Right lobe of liver (tissue), 6 donors: Measurements from ENCODE around the gene PRR11. TPM values are rescaled to one million over a fixed set of nuclear protein-coding genes. Genes with fewer than 3 reads are reported as not detected.

ENCODE experiments used
- ATAC-seq, 4 donors: fragments of 200-7000 bp; cut with Tn5 transposase; one replicate each; pipeline ENCODE4 v1.9.1; 2020; ENCODE audit warnings: mild to moderate bottlenecking in 4 of 4, moderate library complexity in 4 of 4
- DNase-seq, 3 donors: peaks; one replicate each; pipeline ENCODE4 v3.0.0-alpha.2; 2020
- H3K27ac ChIP-seq, 3 donors: fragments of 200-600 bp; one replicate each; pipeline ENCODE4 v1.8.0; 2022
- H3K27me3 ChIP-seq, 2 donors: fragments of 200-600 bp; one replicate each; pipeline ENCODE4 v1.8.0; 2022
- H3K36me3 ChIP-seq, 4 donors: fragments of 200-600 bp; sonication (generic) in 1 of 4; one replicate each; pipeline versions ENCODE4 v1.5.1 to v1.8.0; 2017 to 2022; ENCODE audit warnings: control low read depth in 1 of 4
- H3K4me1 ChIP-seq, 4 donors: fragments of 200-600 bp; sonication (generic) in 1 of 4; one replicate each; pipeline versions ENCODE4 v1.5.1 to v1.8.0; 2017 to 2022; ENCODE audit warnings: control low read depth in 1 of 4
- H3K4me3 ChIP-seq, 3 donors: fragments of 200-600 bp; one replicate each; pipeline ENCODE4 v1.8.0; 2022
- H3K9me3 ChIP-seq, 4 donors: fragments of 200-600 bp; sonication (generic) in 1 of 4; one replicate each; pipeline versions ENCODE4 v1.5.1 to v1.8.0; 2017 to 2022; ENCODE audit warnings: control low read depth in 1 of 4
- CTCF ChIP-seq, 4 donors: fragments of 200-600 bp in 3 of 4; fragments of 450-650 bp in 1 of 4; IDR thresholded peaks; one replicate each; pipeline versions ENCODE4 v1.5.1 to v1.8.0; 2016 to 2022; ENCODE audit warnings: antibody characterized with exemption in 4 of 4, mild to moderate bottlenecking in 2 of 4
- POLR2A ChIP-seq: fragments of 450-650 bp; IDR thresholded peaks from one replicate; pipeline ENCODE4 v1.6.1; 2017; ENCODE audit warnings: antibody characterized with exemption, mild to moderate bottlenecking
- WGBS: methylation state at CpG from one replicate; pipeline ENCODE4 v1.1.6; 2018; ENCODE audit warnings: low coverage, low lambda C conversion rate; ENCODE audit not compliant: insufficient coverage; ENCODE audit errors: missing lambda C conversion rate; 5-methylcytosine and 5-hydroxymethylcytosine counted together
- intact Hi-C, 2 donors: fragments of 100-400 bp; cut with DNase I; formaldehyde crosslinking; loops; one replicate each; pipeline versions ENCODE4 v1.11.2 to v1.14.1; 2022
- total RNA-seq, 6 experiments: library from RNA; depleted of rRNA in 2 of 6; stranded (reverse); fragments of >200 nt in 2 of 6; fragmentation: NEBNext Ultra II Directional in 3 of 6; extraction: Animal tissue kit (Norgen Biotek cat#: 25700) in 3 of 6; gene quantifications; one replicate each; pipeline versions ENCODE4 v1.1.0 to v1.2.4, GENCODE V29; 2016 to 2023
- donor health status: DM: no; HTN: yes; CAD: no.
- donor health status: DM: no; HTN: no; CAD: no.
- donor health status: DM: no; HTN: no; CAD: no.
- donor health status: DM: no; HTN: yes; CAD: no.
- donor health status: DM: no; HTN: yes; CAD: no.

The PRR11 gene
- total RNA-seq, 6 experiments from 2014 or later, result 0.49 to 1.9 (median 0.54) TPM

- TF ChIP-seq POLR2A (no peak), CTCF (IDR thresholded peaks at IDR 0.05) (no peak)
- Histone ChIP-seq H3K27ac (no peak overlapping the region), H3K27me3 (no peaks in the 10 kb centered on the region), H3K9me3 (no peaks in the 10 kb centered on the region), H3K4me3 (no peak overlapping the region), H3K4me1 (no peaks in the 10 kb centered on the region), H3K36me3 (no peaks in the 10 kb centered on the region)
- WGBS, result 90% methylated on average over 4 of the region's 4 CpGs
- DNase-seq (no peak), ATAC-seq (no peak)
- intact Hi-C loops, result no loop called here
Observed at GRCh38 chr17:59139939-59140338, 15.6 kb upstream of the PRR11 start.

- H3K9me3 ChIP-seq, result no peaks in the 10 kb centered on the region
- DNase-seq (no peak), ATAC-seq (no peak)
- no peaks in the 10 kb centered on the region for H3K4me1 ChIP-seq
- TF ChIP-seq POLR2A (no peak), CTCF (IDR thresholded peaks at IDR 0.05) (no peak)
- H3K27me3 ChIP-seq, result no peaks in the 10 kb centered on the region
- no peak overlapping the region for H3K4me3 ChIP-seq
- no peaks in the 10 kb centered on the region for H3K36me3 ChIP-seq
- H3K27ac ChIP-seq, result no peak overlapping the region
- intact Hi-C loops, result no loop called here
- WGBS, result 100% methylated on average over 1 of the region's 1 CpG
Observed at GRCh38 chr17:59141860-59142259, 13.7 kb upstream of the PRR11 start.

GRCh38 chr17:59145571-59146096, 9.9 kb upstream of the PRR11 start:
- intact Hi-C loops, result no loop called here
- H3K4me1 ChIP-seq, result no peaks in the 10 kb centered on the region
- H3K27ac ChIP-seq, result no peak overlapping the region
- H3K9me3 ChIP-seq, result no peaks in the 10 kb centered on the region
- ATAC-seq (no peak), DNase-seq (no peak)
- no peak overlapping the region for H3K4me3 ChIP-seq
- 96% methylated on average over 4 of the region's 4 CpGs for WGBS
- TF ChIP-seq POLR2A (no peak), CTCF (IDR thresholded peaks at IDR 0.05) (no peak)
- no peaks in the 10 kb centered on the region for H3K36me3 ChIP-seq
- no peaks in the 10 kb centered on the region for H3K27me3 ChIP-seq

- peaks cover 0 to 4% (median 0%) of the 10 kb centered on the region in 4 donors for H3K4me1 ChIP-seq
- 82% methylated on average over 2 of the region's 2 CpGs for WGBS
- H3K9me3 ChIP-seq, result no peaks in the 10 kb centered on the region
- no peak for DNase-seq
- TF ChIP-seq CTCF (IDR thresholded peaks at IDR 0.05) (no peak), POLR2A (no peak)
- H3K27me3 ChIP-seq, result no peaks in the 10 kb centered on the region
- intact Hi-C loops, result no loop called here
- no peak overlapping the region for H3K4me3 ChIP-seq
- no peaks in the 10 kb centered on the region for H3K36me3 ChIP-seq
- no peak overlapping the region for H3K27ac ChIP-seq
- ATAC-seq, result no peak
Observed at GRCh38 chr17:59149051-59149450, 6.5 kb upstream of the PRR11 start.
